A673 (cell line): ENCODE data around the gene BCKDHA. TPM values are rescaled to one million over a fixed set of nuclear protein-coding genes. Genes with fewer than 3 reads are reported as not detected.

ENCODE experiments used
- BruUV-seq: library from RNA; stranded (reverse); fragments of 400-500 nt; replicated peaks from 2 replicates; lab custom pipeline; 2021; lab: Mats Ljungman, UMichigan
- CTCF ChIA-PET: fragments of 300-600 bp; sonication (Branson Sonifier 250); formaldehyde crosslinking; loops from one replicate; lab custom pipeline; 2022; ENCODE audit warnings: antibody characterized with exemption; lab: Charles Lee
- POLR2A ChIA-PET: fragments of 300-600 bp; sonication (Branson Sonifier 250); formaldehyde crosslinking; loops from one replicate; lab custom pipeline; 2022; ENCODE audit warnings: antibody characterized with exemption; ENCODE audit not compliant: low non-redundant PET; lab: Charles Lee
- DNase-seq: peaks from one replicate; pipeline ENCODE4 v3.0.0-alpha.2; 2015; ENCODE audit warnings: low spot score
- H3K27ac ChIP-seq: fragments of 200-600 bp; sonication (generic); 2 replicates; pipeline ENCODE4 v1.5.1; 2016; ENCODE audit warnings: mixed run types, low read depth, mild to moderate bottlenecking, mixed read lengths, antibody characterized with exemption, low read length; ENCODE audit not compliant: poor library complexity, severe bottlenecking
- H3K27me3 ChIP-seq: fragments of 200-600 bp; sonication (generic); replicated peaks from 2 replicates; pipeline ENCODE4 v1.6.1; 2017; ENCODE audit warnings: mixed run types, low read depth, mild to moderate bottlenecking, mixed read lengths, antibody characterized with exemption, low read length; ENCODE audit not compliant: insufficient read depth, poor library complexity
- H3K36me3 ChIP-seq: fragments of 200-600 bp; sonication (generic); 2 replicates; pipeline ENCODE4 v1.6.1; 2016; ENCODE audit warnings: mixed run types, mild to moderate bottlenecking, mixed read lengths, antibody characterized with exemption, low read length; ENCODE audit not compliant: insufficient read depth, poor library complexity, severe bottlenecking
- H3K4me1 ChIP-seq: fragments of 200-600 bp; sonication (generic); 2 replicates; pipeline ENCODE4 v1.6.1; 2017; ENCODE audit warnings: mixed run types, mild to moderate bottlenecking, mixed read lengths, antibody characterized with exemption, low read length; ENCODE audit not compliant: insufficient read depth, poor library complexity, severe bottlenecking
- H3K4me3 ChIP-seq: fragments of 200-600 bp; sonication (generic); 2 replicates; pipeline ENCODE4 v1.5.1; 2016; ENCODE audit warnings: low read depth, mixed run types, mild to moderate bottlenecking, mixed read lengths, low read length; ENCODE audit not compliant: poor library complexity, severe bottlenecking
- H3K9me3 ChIP-seq: fragments of 200-600 bp; sonication (generic); 2 replicates; pipeline ENCODE4 v1.6.1; 2016; ENCODE audit warnings: mixed run types, low read depth, mild to moderate bottlenecking, mixed read lengths, antibody characterized with exemption, low read length; ENCODE audit not compliant: poor library complexity, severe bottlenecking
- CTCF ChIP-seq: fragments of 300-800, 200-600 bp; sonication (generic); conservative IDR thresholded peaks from 2 replicates; pipeline ENCODE4 v1.5.1; 2017; ENCODE audit warnings: low read depth, mild to moderate bottlenecking, antibody characterized with exemption, low read length, moderate library complexity, mixed read lengths
- EZH2 ChIP-seq: fragments of 200-600 bp; sonication (generic); IDR thresholded peaks from 2 replicates; pipeline ENCODE4 v1.6.1; 2017; ENCODE audit warnings: borderline replicate concordance, low read depth, mild to moderate bottlenecking, mixed read lengths, antibody characterized with exemption, low read length; ENCODE audit not compliant: poor library complexity, severe bottlenecking
- intact Hi-C: fragments of 100-400 bp; cut with micrococcal nuclease; formaldehyde crosslinking; loops from one replicate; pipeline ENCODE4 v1.10.0; 2022; ENCODE audit not compliant: unreplicated experiment
- total RNA-seq: library from RNA; stranded (reverse); gene quantifications from 2 replicates; pipeline ENCODE4 v1.2.3, GENCODE V29; 2021

BCKDHA gene
- total RNA-seq, 1 experiment from 2014 or later: 14.7 TPM

- H3K36me3 ChIP-seq: no peaks in the 10 kb centered on the region
- no peaks in the 10 kb centered on the region for H3K27me3 ChIP-seq
- intact Hi-C loops: no loop called here
- no TSS peak for BruUV-seq
- no peak overlapping the region for H3K27ac ChIP-seq
- CTCF ChIA-PET: no interaction called here
- H3K9me3 ChIP-seq: no peaks in the 10 kb centered on the region
- TF ChIP-seq CTCF (no peak), EZH2 (no peak)
- peaks cover 10% of the 10 kb centered on the region for H3K4me1 ChIP-seq
- no peak for DNase-seq
- H3K4me3 ChIP-seq: no peak overlapping the region
- POLR2A ChIA-PET: no interaction called here
These were observed 3.9 kb downstream of the BCKDHA start for GRCh38 chr19:41401483-41401882.

GRCh38 chr19:41402010-41402409 lies 4.4 kb downstream of the BCKDHA start:
- ChIA-PET POLR2A (interaction anchor here (0.5 kb wide), 1 partner anchor 47 kb away, joined by 3 read pairs; no protein-coding TSS in a partner anchor), CTCF (no interaction called here)
- Histone ChIP-seq H3K9me3 (no peaks in the 10 kb centered on the region), H3K27ac (no peak overlapping the region), H3K4me1 (peaks cover 10% of the 10 kb centered on the region), H3K27me3 (no peaks in the 10 kb centered on the region), H3K36me3 (no peaks in the 10 kb centered on the region), H3K4me3 (no peak overlapping the region)
- no peak for TF ChIP-seq CTCF
- DNase-seq: no peak
- no TSS peak for BruUV-seq
- intact Hi-C loops: no loop called here

DNA sequence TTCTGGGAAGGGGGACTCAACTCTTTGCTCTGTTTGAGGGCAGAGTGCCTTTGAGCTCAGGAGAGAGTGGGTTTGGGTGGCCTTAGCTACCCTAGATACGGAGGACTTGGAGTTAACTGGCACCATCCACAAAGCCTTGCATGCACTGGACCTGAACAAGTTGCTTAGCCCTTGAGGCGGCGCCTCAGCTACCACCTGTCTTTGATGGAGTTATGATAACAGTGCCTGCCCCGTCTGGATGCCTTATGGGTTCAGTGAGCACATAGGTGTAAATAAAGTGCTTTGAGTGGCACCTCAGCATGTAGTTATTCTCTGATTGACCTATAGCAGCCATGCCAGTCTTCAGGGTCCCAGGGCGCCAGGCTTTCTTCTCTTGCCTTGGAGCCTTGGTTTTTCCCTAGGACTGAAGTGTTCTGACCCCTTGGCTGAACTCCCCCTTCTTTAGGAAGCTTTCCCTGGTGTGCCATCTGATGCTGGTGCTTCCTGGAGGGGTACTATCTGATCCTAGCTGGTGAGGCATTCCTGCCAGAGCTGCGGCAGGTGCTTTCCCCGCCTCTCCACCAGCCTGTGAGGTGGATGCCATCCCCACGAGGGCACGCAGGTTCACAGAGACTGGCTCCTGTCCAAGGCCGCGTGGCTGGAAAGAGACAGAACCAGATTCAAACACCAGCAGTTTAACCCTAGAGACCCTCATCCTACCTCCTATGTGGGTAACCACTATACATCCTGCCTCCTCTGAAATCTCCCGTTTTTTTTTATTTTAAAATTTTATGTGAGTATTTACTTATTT lies 5.8 kb downstream of the BCKDHA start:
- intact Hi-C loops: no loop called here
- H3K27ac ChIP-seq: no peak overlapping the region
- TF ChIP-seq EZH2 (no peak), CTCF (no peak)
- ChIA-PET POLR2A (no interaction called here), CTCF (no interaction called here)
- H3K27me3 ChIP-seq: no peaks in the 10 kb centered on the region
- H3K4me1 ChIP-seq: peaks cover 10% of the 10 kb centered on the region
- H3K9me3 ChIP-seq: no peaks in the 10 kb centered on the region
- H3K36me3 ChIP-seq: no peaks in the 10 kb centered on the region
- DNase-seq: no peak
- no TSS peak for BruUV-seq
- H3K4me3 ChIP-seq: no peak overlapping the region
